NT2/D1 (cell line): ENCODE results near the gene NLGN4Y.

Experiments
- DNase-seq: peaks from one replicate; pipeline ENCODE4 v3.0.0-alpha.2; 2011; ENCODE audit warnings: low read depth, low spot score
- H3K27me3 ChIP-seq: 2 replicates; pipeline ENCODE4 v1.6.0; 2011; ENCODE audit warnings: mild to moderate bottlenecking; ENCODE audit not compliant: insufficient read length, insufficient read depth
- H3K36me3 ChIP-seq: 2 replicates; pipeline ENCODE4 v1.6.1; 2011; ENCODE audit warnings: mild to moderate bottlenecking, low read length, mixed read lengths; ENCODE audit not compliant: insufficient read depth, insufficient read length
- H3K4me1 ChIP-seq: 2 replicates; pipeline ENCODE4 v1.5.1; 2011; ENCODE audit not compliant: insufficient read depth, insufficient read length
- H3K4me3 ChIP-seq: 2 replicates; pipeline ENCODE4 v1.5.1; 2011; ENCODE audit warnings: low read depth; ENCODE audit not compliant: insufficient read length
- H3K9ac ChIP-seq: 2 replicates; pipeline ENCODE4 v1.6.0; 2011; ENCODE audit warnings: low read depth; ENCODE audit not compliant: insufficient read length
- H3K9me3 ChIP-seq: 2 replicates; pipeline ENCODE4 v1.5.1; 2011; ENCODE audit warnings: mild to moderate bottlenecking, low read length; ENCODE audit not compliant: insufficient read depth
- SUZ12 ChIP-seq: IDR thresholded peaks from 2 replicates; pipeline ENCODE4 v1.6.1; 2011; ENCODE audit not compliant: insufficient read length, insufficient read depth; ENCODE audit errors: extremely low read depth
- YY1 ChIP-seq: IDR thresholded peaks from 2 replicates; pipeline ENCODE4 v1.6.1; 2011; ENCODE audit not compliant: insufficient read length, insufficient read depth
- ZNF274 ChIP-seq: IDR thresholded peaks from 2 replicates; pipeline ENCODE4 v1.6.1; 2011; ENCODE audit warnings: mild to moderate bottlenecking, low read depth, low read length

NLGN4Y gene

DNA sequence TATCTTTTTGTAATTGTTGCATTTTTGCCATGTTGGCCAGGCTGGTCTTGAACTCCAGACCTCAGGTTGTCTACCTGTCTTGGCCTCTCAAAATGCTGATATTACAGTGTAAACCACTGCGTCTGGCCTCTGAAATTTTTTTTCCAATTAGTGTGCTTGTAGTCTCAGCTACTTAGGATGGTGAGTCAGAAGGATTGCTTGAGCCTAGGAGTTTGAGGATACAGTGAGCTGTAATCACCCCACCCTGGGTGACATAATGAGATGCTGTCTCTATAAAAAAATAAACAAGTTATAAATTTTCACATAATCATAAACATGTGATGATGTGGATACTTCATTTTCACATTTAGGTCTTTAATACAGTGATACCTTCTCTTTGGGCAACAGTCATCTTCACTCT, 154.9 kb downstream of the NLGN4Y start:
- no peaks in the 10 kb centered on the region for H3K4me1 ChIP-seq
- no peaks in the 10 kb centered on the region for H3K27me3 ChIP-seq
- H3K4me3 ChIP-seq = no peak overlapping the region
- no peak for DNase-seq
- H3K36me3 ChIP-seq = no peaks in the 10 kb centered on the region
- H3K9ac ChIP-seq = no peak overlapping the region
- TF ChIP-seq YY1 (no peak), SUZ12 (no peak), ZNF274 (no peak)
- no peaks in the 10 kb centered on the region for H3K9me3 ChIP-seq

DNA sequence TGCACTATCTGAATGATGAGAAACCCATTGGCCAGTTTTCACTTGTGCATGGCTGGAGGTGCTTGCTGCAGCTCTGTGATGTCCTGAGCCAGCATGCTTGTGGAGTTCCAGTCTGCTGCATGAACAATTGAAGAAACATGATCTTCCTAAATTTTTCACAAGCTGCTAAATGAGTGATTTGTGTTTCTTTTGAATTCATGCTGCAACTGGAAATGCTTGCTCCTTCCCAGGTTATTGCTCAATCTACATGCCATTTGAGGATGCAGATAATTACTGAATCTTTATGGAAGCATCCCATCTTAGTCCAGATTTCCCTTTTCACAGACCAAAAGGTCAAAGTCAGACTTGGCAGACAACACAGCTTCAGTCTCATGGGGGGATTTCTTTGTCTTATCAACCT, 170.2 kb downstream of the NLGN4Y start:
- DNase-seq = no peak
- Histone ChIP-seq H3K4me1 (no peaks in the 10 kb centered on the region), H3K27me3 (no peaks in the 10 kb centered on the region), H3K9me3 (no peaks in the 10 kb centered on the region), H3K9ac (no peak overlapping the region), H3K36me3 (no peaks in the 10 kb centered on the region), H3K4me3 (no peak overlapping the region)
- no peak for TF ChIP-seq YY1
- no peak for TF ChIP-seq ZNF274
- TF ChIP-seq SUZ12 = no peak

DNA sequence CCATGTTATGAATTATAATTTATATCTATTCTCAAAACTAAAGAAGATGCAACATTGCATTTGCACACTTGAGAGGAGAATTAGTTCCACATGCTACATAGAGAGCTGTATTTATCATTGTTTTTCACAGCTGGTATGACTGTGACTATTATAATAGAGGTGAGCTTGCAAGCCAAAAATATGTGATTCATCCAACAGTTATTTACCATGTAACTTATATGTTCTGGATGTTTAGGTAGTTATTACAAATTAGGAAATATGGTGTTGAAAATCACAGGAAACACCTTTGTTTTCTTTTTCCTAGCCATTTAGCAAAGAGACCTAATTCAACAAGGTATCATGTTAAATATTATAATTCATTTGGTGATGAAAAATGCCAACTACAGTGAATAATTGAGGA, 183.8 kb downstream of the NLGN4Y start:
- no peak overlapping the region for H3K4me3 ChIP-seq
- no peaks in the 10 kb centered on the region for H3K27me3 ChIP-seq
- DNase-seq = no peak
- H3K36me3 ChIP-seq = no peaks in the 10 kb centered on the region
- no peaks in the 10 kb centered on the region for H3K4me1 ChIP-seq
- no peak overlapping the region for H3K9ac ChIP-seq
- TF ChIP-seq SUZ12 = no peak
- TF ChIP-seq ZNF274 = no peak
- TF ChIP-seq YY1 = no peak
- 0 out of 2 replicates have a peak, but pooled peaks cover 6% of the 10 kb centered on the region for H3K9me3 ChIP-seq

DNA sequence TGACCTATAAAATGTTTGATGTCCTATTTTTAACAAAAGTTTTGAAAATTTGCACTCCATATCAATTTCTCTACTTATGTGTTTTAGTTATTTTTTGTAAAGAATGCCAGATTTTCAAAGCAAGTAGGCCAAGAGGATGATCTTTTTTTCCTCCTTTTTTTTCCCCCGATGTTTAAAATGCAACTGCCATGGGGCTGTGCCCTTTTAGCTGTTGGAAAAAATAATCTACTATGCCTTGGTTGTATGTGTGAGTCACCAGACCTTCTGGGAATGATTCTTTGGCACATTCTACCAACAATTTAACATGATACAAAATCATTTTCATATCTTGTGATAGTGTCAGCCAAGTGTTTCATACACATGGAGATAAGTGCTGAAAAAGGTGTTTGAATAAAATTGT, 217.3 kb downstream of the NLGN4Y start:
- no peaks in the 10 kb centered on the region for H3K4me1 ChIP-seq
- TF ChIP-seq YY1 (no peak), ZNF274 (no peak), SUZ12 (no peak)
- no peak overlapping the region for H3K4me3 ChIP-seq
- H3K9ac ChIP-seq = no peak overlapping the region
- no peaks in the 10 kb centered on the region for H3K27me3 ChIP-seq
- no peaks in the 10 kb centered on the region for H3K9me3 ChIP-seq
- H3K36me3 ChIP-seq = no peaks in the 10 kb centered on the region
- DNase-seq = no peak

DNA sequence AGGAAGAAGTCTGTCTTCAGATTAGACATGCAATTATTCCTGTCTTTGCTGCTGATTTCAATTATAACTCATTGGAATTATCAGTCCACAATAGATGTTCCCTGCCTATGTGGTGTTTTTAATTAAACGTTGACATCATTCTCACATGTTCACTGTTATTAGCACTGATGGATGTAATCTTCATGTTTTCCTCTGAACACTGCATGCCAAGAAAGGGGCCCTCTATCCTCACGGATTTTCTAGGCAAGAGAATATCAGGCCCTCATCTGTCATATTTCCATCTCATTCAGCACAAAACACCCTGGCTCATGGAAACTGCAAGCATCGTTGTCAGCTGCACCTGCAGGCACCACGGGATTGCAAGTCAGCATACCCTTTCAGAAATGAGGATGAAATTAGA, 224.0 kb downstream of the NLGN4Y start:
- Histone ChIP-seq H3K4me1 (no peaks in the 10 kb centered on the region), H3K4me3 (no peak overlapping the region), H3K9ac (no peak overlapping the region), H3K27me3 (no peaks in the 10 kb centered on the region), H3K36me3 (no peaks in the 10 kb centered on the region), H3K9me3 (no peaks in the 10 kb centered on the region)
- TF ChIP-seq YY1 = no peak
- TF ChIP-seq SUZ12 = no peak
- no peak for TF ChIP-seq ZNF274
- no peak for DNase-seq

DNA sequence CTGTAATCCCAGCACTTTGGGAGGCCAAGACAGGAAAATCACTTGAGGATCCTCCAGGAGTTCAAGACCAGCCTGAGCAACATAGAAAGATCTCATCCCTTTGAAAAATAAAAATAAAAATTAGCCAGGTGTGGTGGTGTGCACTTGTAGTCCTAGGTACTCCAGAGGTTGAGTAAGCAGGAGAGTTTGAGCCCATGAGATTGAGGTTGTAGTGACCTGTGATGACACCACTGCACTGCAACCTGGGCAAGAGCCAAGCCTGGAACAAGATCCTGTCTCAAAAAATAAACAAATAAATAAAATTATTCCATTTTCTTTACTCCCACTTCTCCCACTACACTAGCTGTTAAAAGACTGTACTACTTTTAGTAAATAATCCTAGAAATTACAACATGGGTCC, 231.2 kb downstream of the NLGN4Y start:
- Histone ChIP-seq H3K36me3 (no peaks in the 10 kb centered on the region), H3K4me1 (no peaks in the 10 kb centered on the region), H3K9ac (no peak overlapping the region), H3K4me3 (no peak overlapping the region), H3K27me3 (no peaks in the 10 kb centered on the region), H3K9me3 (no peaks in the 10 kb centered on the region)
- no peak for TF ChIP-seq SUZ12
- no peak for TF ChIP-seq YY1
- TF ChIP-seq ZNF274 = no peak
- no peak for DNase-seq

DNA sequence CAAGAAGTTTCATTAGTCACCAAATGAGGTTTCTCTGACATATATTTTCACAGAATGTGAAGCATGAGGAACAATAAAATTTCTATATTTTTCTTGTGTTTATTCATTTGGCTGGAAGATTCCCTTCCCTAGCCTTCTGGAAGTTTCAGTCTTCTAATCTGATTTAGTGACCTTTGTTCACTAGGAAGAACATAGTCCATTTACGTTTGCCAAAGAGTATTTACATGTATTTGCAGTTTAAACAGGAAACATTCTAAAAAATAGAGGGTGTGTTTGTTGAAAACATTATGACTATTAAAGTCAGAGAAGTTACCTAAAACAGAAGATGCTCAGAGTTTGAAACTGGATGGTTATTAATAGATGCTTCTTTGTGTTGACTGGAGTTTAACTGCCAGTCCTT, 238.6 kb downstream of the NLGN4Y start:
- Histone ChIP-seq H3K36me3 (no peaks in the 10 kb centered on the region), H3K4me1 (no peaks in the 10 kb centered on the region), H3K27me3 (no peaks in the 10 kb centered on the region), H3K9ac (no peak overlapping the region), H3K9me3 (no peaks in the 10 kb centered on the region), H3K4me3 (no peak overlapping the region)
- TF ChIP-seq ZNF274 = no peak
- TF ChIP-seq YY1 = no peak
- TF ChIP-seq SUZ12 = no peak
- no peak for DNase-seq

DNA sequence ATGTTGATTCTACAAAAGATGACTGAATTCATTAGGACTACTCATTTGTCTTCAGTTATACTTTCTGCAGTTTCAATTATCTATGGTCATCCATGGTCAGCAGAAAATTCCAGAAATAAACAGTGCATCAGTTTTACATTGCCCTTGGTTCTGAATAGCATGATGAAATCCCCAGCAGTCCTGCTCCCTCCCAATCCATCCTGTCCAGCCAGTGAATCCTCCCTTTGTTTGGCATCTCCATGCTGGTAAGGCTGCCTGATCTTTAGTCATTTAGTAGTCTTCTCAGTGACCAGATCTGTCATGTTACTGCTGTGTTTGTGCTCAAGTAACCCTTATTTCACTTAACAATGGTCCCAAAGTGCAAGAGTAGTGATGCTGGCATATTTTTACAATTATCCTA, 239.3 kb downstream of the NLGN4Y start:
- H3K4me3 ChIP-seq = no peak overlapping the region
- no peaks in the 10 kb centered on the region for H3K27me3 ChIP-seq
- H3K9me3 ChIP-seq = no peaks in the 10 kb centered on the region
- no peaks in the 10 kb centered on the region for H3K4me1 ChIP-seq
- no peaks in the 10 kb centered on the region for H3K36me3 ChIP-seq
- no peak for TF ChIP-seq YY1
- TF ChIP-seq ZNF274 = no peak
- TF ChIP-seq SUZ12 = no peak
- H3K9ac ChIP-seq = no peak overlapping the region
- DNase-seq = no peak
